NCI-H1092 (cell line): ENCODE measurements around the gene ITIH6.

Experiments used
- DNase-seq: peaks from one replicate; lab custom pipeline; 2025; lab: John Stamatoyannopoulos, UW

The ITIH6 gene

DNA sequence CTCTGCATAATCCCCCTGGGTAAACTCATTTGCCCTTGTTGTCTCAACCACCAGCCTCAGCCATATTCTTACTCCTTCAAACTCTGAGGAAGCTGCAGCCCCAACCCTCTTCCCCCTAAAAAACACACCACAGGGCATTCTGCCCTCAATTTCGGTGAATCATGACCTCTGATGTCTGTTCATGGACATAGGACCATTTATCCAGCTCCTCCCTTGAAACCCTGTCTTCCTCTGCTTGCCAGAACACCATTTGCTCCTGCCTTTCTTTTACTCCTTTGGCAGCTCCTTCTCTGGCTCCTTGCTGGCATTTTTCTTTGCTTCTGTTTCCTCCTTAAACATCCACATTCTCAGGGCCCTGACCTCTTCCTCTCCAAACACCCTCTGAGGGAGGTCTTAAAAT, 87.1 kb downstream of the ITIH6 start:
- no peak for DNase-seq

DNA sequence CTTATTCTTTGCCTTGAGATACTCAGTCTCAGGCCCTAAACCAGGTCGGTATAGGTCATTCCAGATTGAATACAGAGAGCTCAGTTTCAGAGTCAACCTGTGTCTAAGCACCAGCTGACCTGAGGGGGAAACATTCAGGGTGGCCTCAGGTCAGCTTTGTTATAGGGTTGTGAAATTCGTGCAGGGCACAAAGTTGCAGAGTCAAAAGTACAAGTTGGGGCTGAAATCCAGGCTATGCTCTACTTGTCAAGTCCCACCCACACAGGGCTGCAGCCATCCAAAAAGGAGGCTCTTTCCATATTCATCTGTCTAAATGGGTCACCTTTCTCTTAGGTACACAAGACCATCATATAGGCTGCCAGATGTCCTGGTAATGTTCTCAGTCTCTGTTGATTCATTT, 89.7 kb downstream of the ITIH6 start:
- DNase-seq: no peak
